ENCODE data around the gene FMNL1.

FMNL1 gene

GRCh38 chr17:45291171-45291805 is 69.6 kb downstream of the FMNL1 start:
- Histone ChIP-seq H3K27me3 (no peaks in the 10 kb centered on the region), H3K9me3 (no peaks in the 10 kb centered on the region), H3K4me1 (peaks cover 68% of the 10 kb centered on the region), H3K36me3 (peaks cover 18% of the 10 kb centered on the region), H3K4me3 (ENCODE audit: low read depth, low read length) (no peak overlapping the region)
- no peak for DNase-seq
- TF ChIP-seq, protein P1, sequence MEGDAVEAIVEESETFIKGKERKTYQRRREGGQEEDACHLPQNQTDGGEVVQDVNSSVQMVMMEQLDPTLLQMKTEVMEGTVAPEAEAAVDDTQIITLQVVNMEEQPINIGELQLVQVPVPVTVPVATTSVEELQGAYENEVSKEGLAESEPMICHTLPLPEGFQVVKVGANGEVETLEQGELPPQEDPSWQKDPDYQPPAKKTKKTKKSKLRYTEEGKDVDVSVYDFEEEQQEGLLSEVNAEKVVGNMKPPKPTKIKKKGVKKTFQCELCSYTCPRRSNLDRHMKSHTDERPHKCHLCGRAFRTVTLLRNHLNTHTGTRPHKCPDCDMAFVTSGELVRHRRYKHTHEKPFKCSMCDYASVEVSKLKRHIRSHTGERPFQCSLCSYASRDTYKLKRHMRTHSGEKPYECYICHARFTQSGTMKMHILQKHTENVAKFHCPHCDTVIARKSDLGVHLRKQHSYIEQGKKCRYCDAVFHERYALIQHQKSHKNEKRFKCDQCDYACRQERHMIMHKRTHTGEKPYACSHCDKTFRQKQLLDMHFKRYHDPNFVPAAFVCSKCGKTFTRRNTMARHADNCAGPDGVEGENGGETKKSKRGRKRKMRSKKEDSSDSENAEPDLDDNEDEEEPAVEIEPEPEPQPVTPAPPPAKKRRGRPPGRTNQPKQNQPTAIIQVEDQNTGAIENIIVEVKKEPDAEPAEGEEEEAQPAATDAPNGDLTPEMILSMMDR (IDR thresholded peaks at IDR 0.05; ENCODE audit: low read depth, low read length): no peak

- Histone ChIP-seq H3K36me3 (peaks cover 9% of the 10 kb centered on the region), H3K4me3 (ENCODE audit: low read depth, low read length) (no peak overlapping the region), H3K9me3 (no peaks in the 10 kb centered on the region), H3K4me1 (peaks cover 63% of the 10 kb centered on the region), H3K27me3 (no peaks in the 10 kb centered on the region)
- TF ChIP-seq, protein P1 (IDR thresholded peaks at IDR 0.05; ENCODE audit: low read depth, low read length): no peak
- no peak for DNase-seq
Measured at GRCh38 chr17:45292696-45293412, 71.2 kb downstream of the FMNL1 start.

- Histone ChIP-seq H3K4me1 (peaks cover 60% of the 10 kb centered on the region), H3K9me3 (no peaks in the 10 kb centered on the region), H3K36me3 (peaks cover 9% of the 10 kb centered on the region), H3K27me3 (no peaks in the 10 kb centered on the region), H3K4me3 (ENCODE audit: low read depth, low read length) (no peak overlapping the region)
- DNase-seq: peak; percentile 74
- TF ChIP-seq, protein P1 (IDR thresholded peaks at IDR 0.05; ENCODE audit: low read depth, low read length): 0 out of 2 replicates have a peak, but pooled peaks have one; percentile 1
Measured at GRCh38 chr17:45293413-45294211, 71.9 kb downstream of the FMNL1 start.

DNA sequence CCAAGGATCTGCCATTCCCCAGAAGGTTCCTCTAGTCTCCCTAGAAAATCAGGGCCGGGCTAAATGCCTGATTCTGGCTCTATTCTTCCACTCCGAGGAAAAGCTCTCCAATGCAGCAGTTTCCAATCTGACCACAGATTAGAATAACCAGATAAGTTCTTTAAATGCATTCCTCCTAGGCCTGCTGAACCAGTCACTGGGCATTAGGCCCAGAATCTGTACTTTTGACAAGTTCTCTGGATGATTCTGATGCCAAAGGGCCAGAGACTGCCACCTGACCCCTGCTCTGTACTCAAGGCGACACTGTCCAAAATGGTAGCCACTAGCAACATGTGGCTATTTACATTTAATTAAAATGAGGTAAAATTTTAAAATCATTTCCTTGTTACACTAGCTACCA is 72.8 kb downstream of the FMNL1 start:
- H3K4me1 ChIP-seq: peaks cover 60% of the 10 kb centered on the region
- H3K9me3 ChIP-seq: no peaks in the 10 kb centered on the region
- no peak overlapping the region for H3K4me3 ChIP-seq (ENCODE audit: low read depth, low read length)
- H3K36me3 ChIP-seq: peaks cover 4% of the 10 kb centered on the region
- TF ChIP-seq, protein P1 (IDR thresholded peaks at IDR 0.05; ENCODE audit: low read depth, low read length): no peak
- DNase-seq: no peak
- H3K27me3 ChIP-seq: no peaks in the 10 kb centered on the region

DNA sequence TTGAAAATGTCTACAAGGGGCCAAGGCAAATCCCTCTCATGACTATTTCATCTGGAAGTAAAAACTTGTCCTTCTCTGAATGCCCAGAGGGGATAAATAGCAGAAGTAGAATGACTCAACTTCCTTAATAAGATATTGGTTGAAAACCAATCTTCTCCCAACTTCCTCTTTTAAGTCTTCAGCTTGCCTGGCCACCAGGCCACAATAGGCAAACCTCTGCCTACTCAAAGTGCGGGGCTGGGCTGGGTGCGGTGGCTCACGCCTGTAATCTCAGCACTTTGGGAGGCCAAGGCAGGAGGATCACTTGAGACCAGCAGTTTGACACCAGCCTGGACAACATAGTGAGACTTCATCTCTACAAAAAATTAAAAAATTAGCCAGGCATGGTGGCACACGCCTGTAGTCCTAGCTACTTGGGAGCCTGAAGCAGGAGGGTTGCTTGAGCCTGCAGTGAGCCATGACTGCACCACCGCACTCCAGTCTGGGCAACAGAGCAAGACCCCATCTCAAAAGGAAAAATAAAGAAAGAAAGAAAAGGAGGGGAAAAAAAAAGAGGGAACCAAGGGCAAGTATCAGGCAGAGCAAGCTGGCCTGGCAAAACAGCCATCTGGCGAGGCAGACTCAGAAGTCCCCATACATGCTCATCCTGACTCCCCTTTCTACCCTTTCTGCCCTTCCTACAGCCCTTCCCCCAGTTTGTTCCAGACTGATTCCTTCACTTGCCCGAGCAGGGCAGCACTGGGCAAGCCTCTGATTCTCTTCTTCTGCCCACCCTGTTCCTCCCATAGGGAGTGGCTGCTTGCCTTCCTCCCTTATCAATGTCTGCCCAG is 74.5 kb downstream of the FMNL1 start:
- Histone ChIP-seq H3K9me3 (no peaks in the 10 kb centered on the region), H3K27me3 (no peaks in the 10 kb centered on the region), H3K4me1 (peaks cover 46% of the 10 kb centered on the region), H3K36me3 (no peaks in the 10 kb centered on the region; the same call in 1 of the 2 replicates), H3K4me3 (ENCODE audit: low read depth, low read length) (no peak overlapping the region)
- DNase-seq: no peak
- TF ChIP-seq, protein P1 (IDR thresholded peaks at IDR 0.05; ENCODE audit: low read depth, low read length): no peak
